ENCODE results near the gene ATOH8.
A peak's percentile ranks its signal among the peaks of the same experiment; 100 is the strongest.

DNA sequence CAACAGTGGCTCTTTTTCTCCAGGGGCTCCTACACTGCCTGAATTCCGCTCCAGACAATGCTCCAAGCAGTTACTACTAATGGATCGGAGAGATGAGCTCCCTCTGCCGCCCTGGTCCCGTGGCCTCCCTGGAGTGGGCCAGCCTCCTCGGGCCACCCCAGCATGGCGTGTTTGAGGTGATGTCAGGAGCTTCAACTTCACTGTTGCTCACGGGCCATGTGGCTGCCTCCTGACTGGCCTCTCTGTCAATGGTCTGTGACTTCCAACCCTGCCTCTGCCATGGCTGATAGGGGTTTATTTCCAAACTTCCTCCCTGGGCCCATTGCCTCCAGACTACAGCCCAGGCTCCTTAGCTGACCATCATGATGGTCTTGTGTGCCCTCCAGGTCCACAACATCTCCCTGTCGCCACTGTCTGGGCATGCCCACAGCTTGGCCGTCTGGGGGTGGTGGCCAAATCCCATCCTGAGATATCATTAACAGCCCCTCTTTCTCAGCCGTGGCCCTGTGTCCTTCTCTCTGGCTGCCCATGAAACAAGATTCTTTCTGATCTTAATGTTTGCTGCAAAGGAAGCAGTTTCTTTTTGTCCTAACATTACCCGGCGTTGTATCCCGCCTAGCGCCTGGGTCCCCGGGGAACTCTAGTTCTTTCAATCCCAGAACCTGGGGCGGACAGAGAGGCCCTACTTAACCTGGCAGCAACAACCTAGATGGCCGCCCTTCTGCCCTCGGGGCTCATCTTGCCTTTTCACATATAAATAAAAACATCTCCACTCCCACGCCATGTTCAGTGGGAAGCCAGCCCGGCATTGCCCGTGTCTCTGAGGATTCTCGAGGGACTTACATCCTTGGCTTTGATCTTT lies 38.1 kb downstream of the ATOH8 start:
- TF ChIP-seq CTCF (IDR thresholded peaks at IDR 0.05), result no peak
- peak in 1 of 3 donors; percentile 9 for TF ChIP-seq POLR2AphosphoS5 (IDR thresholded peaks at IDR 0.05)
- no peak for TF ChIP-seq POLR2A (IDR thresholded peaks at IDR 0.05)
